HG03025 (cell line): Measurements from ENCODE around the gene DPYD.
"Not testable (repeated sequence)": the region's sequence is repeated elsewhere in the genome, so short reads cannot be mapped to it uniquely, and the experiment has no call there.

Source experiments
- ATAC-seq: cut with Tn5 transposase; IDR thresholded peaks from one replicate; pipeline ENCODE4 v1.9.1; 2021; ENCODE audit warnings: mild to moderate bottlenecking, moderate library complexity; ENCODE audit not compliant: unreplicated experiment, low FRiP score

DPYD gene

GRCh38 chr1:97254731-97255463 lies 665.9 kb downstream of the DPYD start:
- no peak for ATAC-seq

GRCh38 chr1:97252925-97253324 lies 667.9 kb downstream of the DPYD start:
- no peak for ATAC-seq

- no peak for ATAC-seq
Observed at GRCh38 chr1:97252076-97252475, 668.8 kb downstream of the DPYD start.

- ATAC-seq = no peak
Observed at GRCh38 chr1:97247196-97247595, 673.6 kb downstream of the DPYD start.

GRCh38 chr1:97245682-97246081 lies 675.2 kb downstream of the DPYD start:
- ATAC-seq = no peak

GRCh38 chr1:97245026-97245425 lies 675.8 kb downstream of the DPYD start:
- ATAC-seq = no peak

GRCh38 chr1:97243973-97244560 lies 676.8 kb downstream of the DPYD start:
- ATAC-seq = no peak

- ATAC-seq = no peak
Observed at GRCh38 chr1:97238816-97239215, 682.0 kb downstream of the DPYD start.

GRCh38 chr1:97231354-97231753 lies 689.5 kb downstream of the DPYD start:
- ATAC-seq = not testable (repeated sequence)

- ATAC-seq = no peak
Observed at GRCh38 chr1:97212671-97213070, 708.2 kb downstream of the DPYD start.

GRCh38 chr1:97210307-97210706 lies 710.5 kb downstream of the DPYD start:
- ATAC-seq = no peak

GRCh38 chr1:97209381-97209957 lies 711.4 kb downstream of the DPYD start:
- no peak for ATAC-seq

- no peak for ATAC-seq
Observed at GRCh38 chr1:97207868-97208267, 713.0 kb downstream of the DPYD start.

GRCh38 chr1:97204468-97204867 lies 716.4 kb downstream of the DPYD start:
- no peak for ATAC-seq

- no peak for ATAC-seq
Observed at GRCh38 chr1:97202481-97203380, 718.1 kb downstream of the DPYD start.

- no peak for ATAC-seq
Observed at GRCh38 chr1:97201641-97202040, 719.2 kb downstream of the DPYD start.

GRCh38 chr1:97200595-97200994 lies 720.2 kb downstream of the DPYD start:
- ATAC-seq = no peak

GRCh38 chr1:97196825-97197516 lies 723.9 kb downstream of the DPYD start:
- ATAC-seq = no peak

GRCh38 chr1:97192872-97193572 lies 727.8 kb downstream of the DPYD start:
- no peak for ATAC-seq

GRCh38 chr1:97190326-97190725 lies 730.5 kb downstream of the DPYD start:
- ATAC-seq = no peak
